ENCODE measurements around the gene RPUSD2. TPM values are rescaled to one million over a fixed set of nuclear protein-coding genes. Genes with fewer than 3 reads are reported as not detected.

The RPUSD2 gene
- total RNA-seq, 4 donors from 2014 or later = 8.7 to 13.5 (median 10.6) TPM

DNA sequence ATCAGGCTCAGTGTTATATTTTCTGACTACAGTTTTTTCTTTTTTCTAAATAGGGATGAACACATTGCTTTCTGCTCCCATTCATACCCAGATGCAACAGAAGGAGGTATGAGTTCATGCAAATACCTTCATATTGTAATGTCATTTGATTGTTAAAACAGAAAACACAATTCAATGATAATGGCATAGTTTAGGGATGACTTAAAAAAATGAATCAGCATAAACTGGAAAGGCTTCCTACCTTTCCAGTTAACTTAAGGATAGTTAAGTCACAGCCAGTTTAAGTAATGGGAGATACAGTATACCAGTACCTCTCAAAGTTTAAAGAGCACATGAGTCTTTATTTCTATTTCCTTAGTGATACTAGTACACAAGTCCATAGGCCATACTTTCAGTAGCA lies 49.8 kb downstream of the RPUSD2 start:
- no peak for DNase-seq (ENCODE audit: extremely low spot score)
- no peaks in the 10 kb centered on the region for H3K4me1 ChIP-seq
- H3K36me3 ChIP-seq = no peaks in the 10 kb centered on the region
- no peaks in the 10 kb centered on the region for H3K9me3 ChIP-seq
- no peak overlapping the region for H3K27ac ChIP-seq (replicated peaks in 1 of 4)
- TF ChIP-seq POLR2AphosphoS5 (IDR thresholded peaks at IDR 0.05) = no peak
- TF ChIP-seq, protein P1, sequence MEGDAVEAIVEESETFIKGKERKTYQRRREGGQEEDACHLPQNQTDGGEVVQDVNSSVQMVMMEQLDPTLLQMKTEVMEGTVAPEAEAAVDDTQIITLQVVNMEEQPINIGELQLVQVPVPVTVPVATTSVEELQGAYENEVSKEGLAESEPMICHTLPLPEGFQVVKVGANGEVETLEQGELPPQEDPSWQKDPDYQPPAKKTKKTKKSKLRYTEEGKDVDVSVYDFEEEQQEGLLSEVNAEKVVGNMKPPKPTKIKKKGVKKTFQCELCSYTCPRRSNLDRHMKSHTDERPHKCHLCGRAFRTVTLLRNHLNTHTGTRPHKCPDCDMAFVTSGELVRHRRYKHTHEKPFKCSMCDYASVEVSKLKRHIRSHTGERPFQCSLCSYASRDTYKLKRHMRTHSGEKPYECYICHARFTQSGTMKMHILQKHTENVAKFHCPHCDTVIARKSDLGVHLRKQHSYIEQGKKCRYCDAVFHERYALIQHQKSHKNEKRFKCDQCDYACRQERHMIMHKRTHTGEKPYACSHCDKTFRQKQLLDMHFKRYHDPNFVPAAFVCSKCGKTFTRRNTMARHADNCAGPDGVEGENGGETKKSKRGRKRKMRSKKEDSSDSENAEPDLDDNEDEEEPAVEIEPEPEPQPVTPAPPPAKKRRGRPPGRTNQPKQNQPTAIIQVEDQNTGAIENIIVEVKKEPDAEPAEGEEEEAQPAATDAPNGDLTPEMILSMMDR (IDR thresholded peaks at IDR 0.05) = no peak
- TF ChIP-seq POLR2A (IDR thresholded peaks at IDR 0.05; ENCODE audit: low read depth) = no peak
- no peak for TF ChIP-seq EP300 (IDR thresholded peaks at IDR 0.05)
- no peaks in the 10 kb centered on the region for H3K27me3 ChIP-seq
- no peak overlapping the region for H3K4me3 ChIP-seq
- intact Hi-C loops (cut with DNase I) = no loop called here

GRCh38 chr15:40623361-40623760 lies 54.3 kb downstream of the RPUSD2 start:
- H3K4me3 ChIP-seq = no peak overlapping the region
- TF ChIP-seq, protein P1 (IDR thresholded peaks at IDR 0.05) = no peak
- TF ChIP-seq POLR2AphosphoS5 (IDR thresholded peaks at IDR 0.05) (no peak), POLR2A (IDR thresholded peaks at IDR 0.05; ENCODE audit: low read depth) (no peak), EP300 (IDR thresholded peaks at IDR 0.05) (no peak)
- H3K9me3 ChIP-seq = no peaks in the 10 kb centered on the region
- WGBS = 83% methylated on average over 2 of the region's 2 CpGs
- H3K36me3 ChIP-seq = no peaks in the 10 kb centered on the region
- intact Hi-C loops (cut with DNase I) = no loop called here
- H3K27me3 ChIP-seq = no peaks in the 10 kb centered on the region
- no peaks in the 10 kb centered on the region for H3K4me1 ChIP-seq
- no peak for DNase-seq (ENCODE audit: extremely low spot score)
- H3K27ac ChIP-seq (replicated peaks in 1 of 4) = no peak overlapping the region

Small RNA genes within 50 kb of the gene (small RNA-seq; reads per million reads assigned to genes)
- gene RF00017 (0 reads per million in 3 donors), gene RN7SL376P (0 reads per million in 3 donors), gene RNU6-516P (0 reads per million in 3 donors)

Other genes starting within 250 kb of the RPUSD2 start
- gene INAFM2, start 245.6 kb upstream of the RPUSD2 start, total RNA-seq = 10 to 100 TPM; 39.0 to 41.3 (median 40.7) TPM
- gene CCDC9B, start 228.4 kb upstream of the RPUSD2 start, total RNA-seq = 10 to 100 TPM; 22.9 to 82.6 (median 56.3) TPM
- 1 to 10 TPM in 1 of 4 donors, not detected in 3; 1.8 TPM for gene PHGR1, start 218.3 kb upstream of the RPUSD2 start, total RNA-seq
- gene DISP2, start 211.1 kb upstream of the RPUSD2 start, total RNA-seq = under 1 TPM; 0.13 to 0.42 (median 0.26) TPM
- 10 to 100 TPM in 1 of 4 donors, 1 to 10 TPM in 3; 4.6 to 15.6 (median 6.4) TPM for gene KNSTRN, start 186.6 kb upstream of the RPUSD2 start, total RNA-seq
- gene IVD, start 163.5 kb upstream of the RPUSD2 start, total RNA-seq = 10 to 100 TPM; 38.8 to 50.7 (median 44.7) TPM
- gene BAHD1, start 128.3 kb upstream of the RPUSD2 start, total RNA-seq = 10 to 100 TPM; 11.6 to 29.6 (median 22.3) TPM
- 10 to 100 TPM in 3 of 4 donors, 1 to 10 TPM in 1; 7.9 to 16.6 (median 12.5) TPM for gene CHST14, start 98.3 kb upstream of the RPUSD2 start, total RNA-seq
- gene CCDC32, start 4.3 kb upstream of the RPUSD2 start, total RNA-seq = 10 to 100 TPM; 24.9 to 38.3 (median 36.0) TPM
- under 1 TPM in 3 of 4 donors, not detected in 1; 0.06 to 0.63 (median 0.17) TPM for gene KNL1, start 24.9 kb downstream of the RPUSD2 start, total RNA-seq
- gene RAD51, start 125.9 kb downstream of the RPUSD2 start, total RNA-seq = under 1 TPM in 3 of 4 donors, not detected in 1; 0.50 to 0.92 (median 0.71) TPM
- 10 to 100 TPM; 29.5 to 34.9 (median 31.5) TPM for gene RMDN3, start 186.0 kb downstream of the RPUSD2 start, total RNA-seq
- 10 to 100 TPM in 3 of 4 donors, 1 to 10 TPM in 1; 6.6 to 13.9 (median 11.8) TPM for gene GCHFR, start 194.8 kb downstream of the RPUSD2 start, total RNA-seq
- 1 to 10 TPM in 1 of 4 donors, under 1 TPM in 2, not detected in 1; under 0.01 to 1.1 (median 0.57) TPM for gene C15orf62, start 200.7 kb downstream of the RPUSD2 start, total RNA-seq
- gene ZFYVE19, start 237.8 kb downstream of the RPUSD2 start, total RNA-seq = 10 to 100 TPM; 14.4 to 36.8 (median 18.8) TPM
- 10 to 100 TPM in 3 of 4 donors, 1 to 10 TPM in 1; 10.0 to 23.8 (median 13.9) TPM for gene DNAJC17, start 238.2 kb downstream of the RPUSD2 start, total RNA-seq